Transverse colon (tissue), 4 donors: ENCODE data around the gene REG1A.

ENCODE experiments used
- EP300 ChIP-seq: sonication (generic); formaldehyde crosslinking; IDR thresholded peaks from one replicate; pipeline ENCODE4 v1.6.1; 2017; ENCODE audit warnings: antibody characterized with exemption, low read depth
- POLR2A ChIP-seq: fragments of 450-650 bp; IDR thresholded peaks from one replicate; pipeline ENCODE4 v1.6.1; 2016; ENCODE audit warnings: antibody characterized with exemption, mild to moderate bottlenecking, moderate library complexity
- POLR2AphosphoS5 ChIP-seq, 3 donors: sonication (generic); formaldehyde crosslinking; IDR thresholded peaks; one replicate each; pipeline ENCODE4 v1.6.1; 2016; ENCODE audit warnings: antibody characterized with exemption in 3 of 3
- TF ChIP-seq, protein P1 (sequence below), 5 experiments: fragments of 200-600 bp in 3 of 5; fragments of 450-650 bp in 2 of 5; sonication (generic) in 3 of 5; IDR thresholded peaks; 1 replicate in 2 of 5; 2 replicates in 3 of 5; pipeline ENCODE4 v1.5.1; 2016 to 2017; ENCODE audit warnings: antibody characterized with exemption in 5 of 5, inconsistent platforms in 3 of 5, mild to moderate bottlenecking in 2 of 5, moderate library complexity in 1 of 5

DNA sequence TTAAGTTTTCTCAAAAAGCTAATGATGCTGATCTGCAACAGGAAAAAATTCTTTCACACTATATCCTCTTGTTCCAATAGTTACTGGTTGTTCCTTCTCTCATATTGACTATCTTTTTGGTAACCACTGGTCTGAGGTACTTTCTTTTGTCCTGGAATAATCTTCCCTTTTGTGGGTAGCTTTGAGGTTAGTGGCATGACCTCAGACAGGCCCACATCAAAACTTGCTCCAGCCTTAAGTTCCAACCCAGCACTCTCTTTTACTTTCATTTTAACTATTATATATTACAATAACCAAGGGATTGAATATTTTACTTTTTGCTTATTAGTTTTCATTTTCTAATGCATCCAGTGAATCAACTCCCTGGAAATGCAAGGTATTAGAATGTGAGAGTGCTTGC lies 9.5 kb downstream of the REG1A start:
- TF ChIP-seq, protein P1, sequence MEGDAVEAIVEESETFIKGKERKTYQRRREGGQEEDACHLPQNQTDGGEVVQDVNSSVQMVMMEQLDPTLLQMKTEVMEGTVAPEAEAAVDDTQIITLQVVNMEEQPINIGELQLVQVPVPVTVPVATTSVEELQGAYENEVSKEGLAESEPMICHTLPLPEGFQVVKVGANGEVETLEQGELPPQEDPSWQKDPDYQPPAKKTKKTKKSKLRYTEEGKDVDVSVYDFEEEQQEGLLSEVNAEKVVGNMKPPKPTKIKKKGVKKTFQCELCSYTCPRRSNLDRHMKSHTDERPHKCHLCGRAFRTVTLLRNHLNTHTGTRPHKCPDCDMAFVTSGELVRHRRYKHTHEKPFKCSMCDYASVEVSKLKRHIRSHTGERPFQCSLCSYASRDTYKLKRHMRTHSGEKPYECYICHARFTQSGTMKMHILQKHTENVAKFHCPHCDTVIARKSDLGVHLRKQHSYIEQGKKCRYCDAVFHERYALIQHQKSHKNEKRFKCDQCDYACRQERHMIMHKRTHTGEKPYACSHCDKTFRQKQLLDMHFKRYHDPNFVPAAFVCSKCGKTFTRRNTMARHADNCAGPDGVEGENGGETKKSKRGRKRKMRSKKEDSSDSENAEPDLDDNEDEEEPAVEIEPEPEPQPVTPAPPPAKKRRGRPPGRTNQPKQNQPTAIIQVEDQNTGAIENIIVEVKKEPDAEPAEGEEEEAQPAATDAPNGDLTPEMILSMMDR (IDR thresholded peaks at IDR 0.05), result no peak
- TF ChIP-seq POLR2AphosphoS5 (IDR thresholded peaks at IDR 0.05), result no peak
- TF ChIP-seq POLR2A, result no peak
- no peak for TF ChIP-seq EP300
